CD4-positive, alpha-beta T cell treated with Interleukin-15 for 4 hours (primary cell): ENCODE measurements around the gene ELL.
A peak's percentile ranks its signal among the peaks of the same experiment; 100 is the strongest.
"Not testable (repeated sequence)": the region's sequence is repeated elsewhere in the genome, so short reads cannot be mapped to it uniquely, and the experiment has no call there.

Experiments
- DNase-seq: peaks from one replicate; pipeline ENCODE4 v3.0.0-alpha.2; 2020; ENCODE audit warnings: low spot score

Gene ELL

GRCh38 chr19:18531485-18531884 is 9.6 kb upstream of the ELL start:
- no peak for DNase-seq

DNA sequence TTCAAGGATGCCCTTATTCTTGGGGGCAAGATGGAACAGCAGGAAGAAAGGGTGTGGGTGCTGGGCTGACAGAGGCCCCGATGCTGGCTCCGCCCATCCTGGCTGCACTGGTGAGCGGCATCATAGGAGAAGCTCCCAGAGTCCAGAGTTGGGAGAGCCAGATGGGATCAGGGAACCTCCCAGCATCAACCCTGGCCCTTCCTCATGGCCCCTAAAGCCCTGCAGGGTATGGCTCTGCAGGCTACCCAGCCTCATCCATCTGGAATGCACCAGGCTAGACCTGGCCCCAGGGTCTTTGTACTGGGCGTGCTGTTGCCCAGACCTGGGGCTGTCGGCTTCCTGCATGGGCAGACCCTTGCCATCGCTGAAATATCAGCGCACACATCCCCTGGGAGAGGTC is 7.9 kb upstream of the ELL start:
- DNase-seq, result no peak

DNA sequence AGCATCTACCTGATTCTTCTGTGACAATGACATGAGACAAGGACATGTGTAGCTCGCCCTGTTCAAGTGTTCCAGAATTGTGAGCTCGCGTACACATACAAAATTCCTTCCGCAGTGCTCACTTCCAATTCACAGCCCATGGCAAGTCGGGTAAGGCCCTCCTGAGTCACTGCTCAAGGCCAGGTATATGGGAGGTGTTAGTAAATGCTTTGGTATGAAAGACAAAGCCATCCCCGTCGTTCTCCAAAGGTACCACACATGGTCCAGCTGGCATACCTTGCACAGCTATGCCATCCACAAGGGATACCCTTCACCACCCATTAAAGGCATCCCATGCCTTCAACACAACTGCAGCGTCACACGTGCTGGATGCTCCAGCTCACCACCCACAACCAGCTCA is 4.4 kb upstream of the ELL start:
- no peak for DNase-seq

DNA sequence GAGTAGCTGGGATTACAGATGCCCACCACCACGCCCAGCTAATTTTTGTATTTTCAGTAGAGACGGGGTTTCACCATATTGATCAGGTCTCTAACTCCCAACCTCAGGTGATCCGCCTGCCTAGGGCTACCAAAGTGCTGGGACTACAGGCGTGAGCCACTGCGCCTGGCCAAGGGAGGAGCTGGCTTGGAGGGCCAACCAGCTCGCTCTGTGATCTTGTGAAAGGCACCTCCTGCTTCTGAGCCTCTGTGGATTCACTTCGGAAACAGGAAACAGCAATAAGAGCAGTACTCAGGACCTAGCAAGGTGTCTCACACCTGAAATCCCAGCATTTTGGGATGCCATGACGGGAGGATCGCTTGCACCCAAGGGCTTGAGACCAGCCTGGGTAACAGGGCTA is 2.0 kb upstream of the ELL start:
- no peak for DNase-seq

DNA sequence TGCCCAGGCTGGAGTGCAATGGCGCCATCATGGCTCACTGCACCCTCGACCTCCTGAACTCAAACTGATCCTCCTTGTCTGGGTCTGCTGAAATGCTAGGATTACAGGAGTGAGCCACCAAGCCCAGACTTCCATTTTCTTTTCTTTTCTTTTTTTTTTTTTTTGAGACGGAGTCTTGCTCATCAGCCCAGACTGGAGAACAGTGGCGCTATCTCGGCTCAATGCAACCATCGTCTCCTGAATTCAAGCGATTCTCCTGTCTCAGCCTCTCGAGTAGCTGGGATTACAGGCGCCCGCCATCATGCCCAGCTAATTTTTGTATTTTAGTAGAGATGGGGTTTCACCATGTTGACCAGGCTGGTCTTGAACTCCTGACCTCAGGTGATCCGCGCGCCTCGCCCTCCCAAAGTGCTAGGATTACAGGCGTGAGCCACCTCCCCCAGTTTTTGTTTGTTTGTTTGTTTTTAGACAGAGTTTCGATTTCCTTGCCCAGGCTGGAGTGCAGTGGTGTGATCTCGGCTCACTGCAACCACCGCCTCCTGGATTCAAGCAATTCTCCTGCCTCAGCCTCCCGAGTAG is 1.1 kb upstream of the ELL start:
- DNase-seq, result not testable (repeated sequence)

GRCh38 chr19:18522124-18522861 is 423 bp upstream of the ELL start:
- peak; percentile 100 for DNase-seq

DNA sequence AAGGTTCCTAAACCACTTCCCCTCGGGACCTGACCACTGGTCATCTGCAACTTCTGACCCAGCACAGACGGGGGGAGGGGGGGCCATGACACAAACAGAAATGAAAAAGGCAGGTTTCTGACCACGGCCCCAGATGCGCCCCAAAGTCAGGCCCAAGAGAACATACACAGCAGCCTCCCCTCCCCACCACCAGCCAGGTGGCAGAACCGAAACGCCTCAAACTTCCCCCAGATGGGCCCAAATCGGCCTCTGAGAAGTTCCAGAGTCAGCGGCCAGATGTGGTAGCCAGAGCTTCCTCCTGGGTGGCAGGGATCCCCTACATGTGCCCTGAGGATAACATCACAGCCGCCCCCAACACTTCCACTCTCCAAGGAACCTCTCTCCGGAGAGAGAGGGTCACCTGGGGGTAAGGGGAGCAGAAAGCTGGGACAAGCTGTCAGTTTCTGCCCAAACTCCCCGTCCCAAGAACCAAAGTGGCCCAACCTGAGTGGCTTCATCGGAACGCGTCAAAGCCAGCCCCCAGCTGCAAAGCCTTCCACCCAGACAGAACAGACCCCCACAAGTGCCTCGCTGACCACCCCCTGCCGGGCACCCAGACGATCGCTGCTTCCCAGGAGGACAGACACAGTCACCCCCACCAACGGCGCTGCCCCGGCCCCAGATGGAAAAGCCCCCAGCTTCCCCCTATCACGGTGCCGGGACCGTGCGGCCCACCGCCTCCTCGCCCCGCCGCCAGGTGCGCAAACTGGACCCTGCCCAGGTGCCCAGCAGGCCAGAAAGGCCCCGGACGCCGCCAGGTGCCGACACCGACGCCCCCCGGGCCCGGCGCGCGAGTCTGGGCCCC is 800 bp downstream of the ELL start:
- no peak for DNase-seq

GRCh38 chr19:18519962-18520847 is 1.7 kb downstream of the ELL start:
- DNase-seq, result peak; percentile 65

GRCh38 chr19:18518639-18519038 is 3.2 kb downstream of the ELL start:
- no peak for DNase-seq

DNA sequence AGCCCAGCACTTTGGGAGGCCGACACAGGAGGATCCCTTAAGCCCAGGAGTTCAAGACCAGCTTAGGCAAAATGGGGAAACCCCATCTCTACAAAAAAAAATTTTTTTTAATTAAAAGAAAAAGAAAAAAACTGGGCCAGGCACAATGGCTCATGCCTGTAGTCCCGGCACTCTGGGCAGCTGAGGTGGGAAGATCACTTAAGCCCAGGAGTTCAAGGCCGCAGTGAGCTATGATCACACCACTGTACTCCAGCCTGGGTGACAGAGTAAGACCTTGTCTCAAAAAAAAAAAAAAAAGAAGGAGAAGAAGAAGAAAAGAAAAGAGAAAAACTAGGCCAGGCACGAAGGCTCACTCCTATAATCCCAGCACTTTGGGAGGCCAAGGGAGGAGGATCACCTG is 4.3 kb downstream of the ELL start:
- no peak for DNase-seq

DNA sequence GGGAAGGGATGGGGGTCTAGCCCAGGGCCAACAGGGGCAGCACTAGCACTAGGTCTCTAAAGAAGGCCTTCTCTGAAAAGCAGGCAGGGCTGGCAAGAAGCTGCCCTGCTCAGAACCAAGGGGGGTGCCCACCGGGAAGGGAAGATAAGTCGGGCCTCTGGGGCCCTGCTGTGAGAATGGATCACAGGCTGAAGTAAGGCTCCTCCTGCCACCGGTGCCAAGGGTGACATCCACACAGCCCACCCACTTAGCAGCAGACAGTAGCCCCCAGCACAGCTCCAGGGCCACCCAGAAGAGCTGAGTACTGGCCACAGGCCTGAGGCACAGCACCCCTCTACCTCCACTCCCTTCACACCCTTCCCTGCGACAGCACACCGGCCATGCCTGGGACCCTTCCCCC is 5.9 kb downstream of the ELL start:
- no peak for DNase-seq

DNA sequence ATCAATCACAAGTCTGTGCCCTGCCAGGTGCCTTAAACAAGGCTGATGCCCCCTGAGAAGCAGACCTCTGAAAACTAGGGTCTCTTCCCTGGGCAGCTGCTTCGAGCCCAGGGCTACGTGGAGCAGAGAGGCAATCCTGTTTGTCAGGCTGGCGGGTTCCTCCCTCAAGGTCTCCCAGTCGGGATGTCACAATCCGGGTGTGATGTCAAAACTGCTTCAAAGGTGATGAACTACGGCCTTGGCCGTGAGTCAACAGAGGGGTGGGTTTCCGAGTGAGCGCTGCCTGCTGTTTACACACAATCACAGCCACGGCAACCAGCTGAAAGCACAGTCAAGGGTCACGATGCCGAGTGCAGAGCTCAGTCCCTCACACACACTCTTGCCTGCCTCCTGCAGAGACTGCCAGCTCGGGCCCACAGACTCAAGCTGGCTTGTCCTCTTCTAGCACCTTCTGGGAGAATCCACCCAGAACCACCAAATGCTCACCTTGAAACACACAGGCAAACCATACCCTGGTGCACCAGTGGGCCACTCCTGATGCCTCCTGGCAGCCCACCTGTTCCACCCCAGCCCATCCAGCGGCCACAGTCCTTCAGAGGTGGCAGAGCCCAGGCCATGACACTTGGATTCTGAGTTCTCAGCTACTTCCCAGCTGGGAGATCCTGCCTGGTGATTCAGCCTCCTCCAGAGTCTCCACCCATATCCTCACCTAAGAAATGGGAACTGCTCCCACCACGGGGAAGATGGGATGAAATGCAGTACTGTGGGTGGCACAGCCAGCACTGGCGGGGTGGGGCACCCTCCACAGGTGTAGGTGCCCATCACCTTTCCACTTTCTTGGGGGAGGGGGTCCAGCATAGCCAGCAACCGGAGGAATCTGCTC is 6.8 kb downstream of the ELL start:
- peak; percentile 56 for DNase-seq

DNA sequence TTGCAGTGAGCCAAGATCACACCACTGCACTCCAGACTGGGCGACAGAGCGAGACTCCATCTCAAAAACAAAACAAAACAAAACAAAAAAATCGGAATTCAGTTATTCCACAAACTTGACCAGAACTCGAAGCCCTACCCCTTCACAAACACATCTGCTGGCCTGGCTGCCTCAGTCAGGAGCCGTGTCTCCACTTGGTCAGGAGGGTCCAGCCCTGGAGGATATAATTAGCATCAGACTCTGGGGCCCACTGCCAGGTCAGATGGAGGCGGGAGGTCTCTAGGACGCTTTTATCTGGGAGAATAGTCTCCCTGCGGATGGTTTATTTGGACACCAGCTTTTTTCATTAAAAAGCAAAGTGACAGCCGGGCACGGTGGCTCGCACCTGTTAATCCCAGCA is 8.0 kb downstream of the ELL start:
- DNase-seq, result no peak

DNA sequence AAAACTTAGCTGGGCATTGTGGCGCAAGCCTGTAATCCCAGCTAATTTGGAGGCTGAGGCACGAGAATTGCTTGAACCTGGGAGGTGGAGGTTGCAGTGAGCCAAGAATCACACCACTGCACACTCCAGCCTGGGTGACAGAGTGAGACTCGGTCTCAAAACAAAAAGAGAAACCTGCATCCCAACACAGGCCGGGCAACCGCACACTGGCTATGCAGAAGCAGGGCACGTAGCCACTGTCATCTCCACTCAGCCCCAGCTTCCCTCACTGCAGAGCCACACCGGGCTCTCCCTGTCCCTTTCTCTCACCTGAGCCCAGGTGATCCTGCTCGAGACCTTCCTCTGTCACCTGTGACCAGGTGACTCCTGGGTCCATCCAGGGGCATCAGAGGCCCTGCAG is 11.7 kb downstream of the ELL start:
- DNase-seq, result no peak

- DNase-seq, result no peak
Observed at GRCh38 chr19:18508585-18508984, 13.3 kb downstream of the ELL start.

GRCh38 chr19:18507727-18508440 is 14.0 kb downstream of the ELL start:
- DNase-seq, result no peak

DNA sequence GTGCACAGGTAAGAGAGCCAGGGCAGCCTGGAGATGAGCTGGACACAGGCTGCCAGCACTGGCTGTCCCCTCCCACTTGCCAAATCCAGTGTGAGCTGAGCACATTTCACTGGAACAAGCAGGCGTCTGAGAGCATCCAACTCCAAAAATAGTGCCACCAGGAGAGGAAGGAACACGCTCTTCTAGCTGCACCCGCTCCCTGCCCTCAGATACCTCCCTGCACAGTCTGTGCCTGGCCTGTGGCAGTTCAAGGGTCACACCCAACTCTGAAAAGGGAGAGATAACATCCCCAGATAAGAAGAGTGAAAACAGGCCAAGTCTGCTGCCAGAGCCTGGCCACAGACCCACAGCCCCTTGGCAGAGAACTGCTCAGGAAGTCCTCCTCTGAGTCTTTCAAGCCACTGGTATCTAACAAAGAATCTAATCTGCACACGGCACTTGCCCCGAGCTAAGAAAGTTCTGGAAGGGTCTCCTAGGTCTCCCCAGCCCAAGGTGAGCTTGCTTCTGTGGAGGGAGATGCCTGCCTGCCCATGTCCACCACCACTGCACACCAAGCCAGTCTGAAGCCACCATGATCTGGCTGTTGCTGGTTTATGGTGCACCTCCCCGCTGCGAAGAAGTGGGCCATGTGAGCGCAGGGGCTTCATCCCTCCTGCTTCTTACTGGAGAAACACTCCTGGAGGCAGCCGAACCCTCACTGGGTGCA is 14.7 kb downstream of the ELL start:
- DNase-seq, result peak; percentile 47

GRCh38 chr19:18506101-18506930 is 15.6 kb downstream of the ELL start:
- peak; percentile 41 for DNase-seq
